GM18873 (cell line): Measurements from ENCODE around the gene DAPL1.

Experiments used
- ATAC-seq: cut with Tn5 transposase; IDR thresholded peaks from one replicate; pipeline ENCODE4 v1.9.1; 2021; ENCODE audit warnings: mild to moderate bottlenecking, moderate library complexity, moderate number of reproducible peaks; ENCODE audit not compliant: unreplicated experiment, low FRiP score

Gene DAPL1

GRCh38 chr2:158776231-158776630 is 18.9 kb upstream of the DAPL1 start:
- ATAC-seq = no peak

GRCh38 chr2:158777077-158777476 is 18.0 kb upstream of the DAPL1 start:
- ATAC-seq = no peak

DNA sequence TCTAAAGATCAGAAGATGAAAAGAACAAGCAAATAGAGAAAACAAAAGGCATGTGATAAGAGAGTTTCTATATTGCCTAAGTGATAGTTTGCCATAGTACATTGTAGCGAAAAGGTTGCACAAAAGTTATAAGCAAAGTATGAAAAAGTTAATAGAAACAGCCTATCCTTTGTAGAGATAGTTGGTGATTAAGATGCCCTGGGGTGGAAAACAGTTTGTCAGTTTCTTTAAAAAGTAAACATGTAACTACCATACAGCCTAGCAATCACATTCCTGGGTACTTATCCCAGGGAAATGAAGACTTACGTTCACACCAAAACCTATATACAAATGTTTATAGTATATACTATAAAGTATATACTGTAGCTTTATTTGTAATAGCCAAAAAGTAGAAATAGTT is 16.9 kb upstream of the DAPL1 start:
- no peak for ATAC-seq

GRCh38 chr2:158779621-158780020 is 15.5 kb upstream of the DAPL1 start:
- no peak for ATAC-seq

DNA sequence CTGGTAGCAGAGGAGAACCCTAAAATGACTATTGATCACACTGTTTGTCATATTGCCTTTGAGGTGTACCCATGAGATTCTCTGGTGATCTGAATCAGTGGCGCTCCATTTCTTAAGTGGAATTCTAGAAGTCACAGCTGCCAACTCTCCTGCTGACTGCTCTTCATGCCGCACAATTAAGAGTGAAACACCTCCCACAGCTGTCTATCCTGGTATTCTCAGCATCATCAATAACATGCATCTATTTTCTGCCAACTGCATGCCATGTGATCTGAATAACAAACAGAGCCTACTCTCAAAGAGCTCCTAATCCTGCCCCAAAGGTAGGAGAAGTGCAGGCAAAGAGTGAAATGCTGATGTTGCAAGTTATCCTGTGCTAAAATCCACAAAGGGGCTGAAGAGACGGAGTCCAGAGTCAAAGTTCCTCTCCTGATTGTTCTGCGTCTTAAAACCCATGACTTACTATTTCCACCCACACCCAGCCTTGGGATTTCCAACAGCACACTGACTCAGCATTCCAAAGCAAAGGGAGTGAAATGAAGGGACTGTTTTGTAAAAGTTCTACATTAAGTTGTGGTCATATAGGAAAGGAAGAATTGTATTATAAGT is 13.7 kb upstream of the DAPL1 start:
- no peak for ATAC-seq

GRCh38 chr2:158782136-158782535 is 13.0 kb upstream of the DAPL1 start:
- ATAC-seq = no peak

DNA sequence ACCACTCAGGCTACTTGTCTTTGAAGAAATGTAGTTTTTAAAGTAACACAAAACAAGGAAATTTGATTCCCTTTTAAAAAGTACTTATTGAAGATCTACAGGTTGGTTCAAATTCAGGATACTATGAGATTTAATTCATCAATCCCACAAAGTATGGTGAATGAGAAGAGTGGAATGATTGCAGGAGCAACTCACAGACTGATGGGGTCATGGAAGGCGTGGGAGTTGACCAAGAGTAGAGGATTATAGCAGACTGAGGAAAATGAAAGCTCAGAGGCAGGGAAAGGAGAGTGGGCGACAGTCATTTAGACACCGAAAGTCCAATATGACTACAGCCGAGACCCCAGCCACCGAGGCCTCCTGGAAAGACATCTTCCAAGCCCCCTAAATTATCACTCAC is 12.5 kb upstream of the DAPL1 start:
- no peak for ATAC-seq

DNA sequence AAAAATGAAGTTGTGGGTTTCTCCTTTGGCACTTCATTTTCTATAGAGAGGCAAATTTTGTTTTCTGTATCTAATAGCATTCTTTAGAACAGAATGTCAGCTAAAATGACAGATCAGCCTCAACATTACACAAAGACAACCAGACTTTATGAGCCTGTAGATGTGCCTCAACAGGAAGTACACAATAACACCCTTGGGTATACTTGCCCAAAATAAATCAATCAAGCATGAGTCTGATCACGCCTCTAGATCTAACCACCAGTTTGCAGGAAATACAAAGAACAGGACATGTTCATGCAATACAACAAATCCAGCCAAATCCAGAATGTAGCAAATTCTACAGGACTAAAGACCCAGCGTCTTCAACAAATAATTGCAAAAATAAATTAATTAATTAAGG is 11.2 kb upstream of the DAPL1 start:
- ATAC-seq = no peak

DNA sequence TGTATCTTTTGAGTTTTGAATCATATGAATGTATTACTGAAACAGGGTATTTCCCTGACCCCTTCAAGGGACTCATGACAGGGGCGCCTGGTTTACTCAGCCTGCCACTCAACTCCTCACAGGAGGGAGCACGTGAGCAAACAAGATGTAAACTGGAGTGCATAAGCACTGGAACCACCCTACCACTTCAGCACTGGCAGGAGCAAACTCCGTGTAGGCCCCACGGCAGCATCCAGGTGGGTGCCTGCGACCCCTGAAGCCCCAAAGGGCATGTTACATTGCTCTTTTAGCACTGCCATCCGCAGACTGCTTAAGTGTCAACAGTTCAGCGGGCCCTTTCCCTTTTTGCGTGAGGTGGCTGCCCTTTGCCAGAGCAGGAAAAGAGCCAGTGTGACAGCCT is 8.2 kb upstream of the DAPL1 start:
- no peak for ATAC-seq

- ATAC-seq = no peak
These were observed 6.2 kb upstream of the DAPL1 start for GRCh38 chr2:158788951-158789350.

DNA sequence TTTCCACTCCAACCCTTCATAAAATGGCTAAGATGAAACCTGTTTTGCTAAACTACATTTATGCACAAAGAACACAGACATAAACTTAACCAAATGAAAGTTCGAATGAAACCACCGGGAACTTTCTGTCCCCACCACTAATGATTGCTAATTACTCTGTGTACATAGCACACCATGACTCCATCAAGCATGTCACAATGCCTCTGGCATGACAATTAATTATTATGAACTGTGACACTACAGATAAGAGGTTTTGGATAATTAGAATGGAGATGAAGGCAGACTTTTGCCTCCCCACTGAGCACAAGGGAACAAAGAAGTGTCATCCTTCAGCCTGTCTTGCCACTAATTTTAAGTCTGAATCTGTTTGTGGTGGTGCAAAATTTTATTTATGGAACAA is 1.5 kb downstream of the DAPL1 start:
- ATAC-seq = no peak

- no peak for ATAC-seq
These were observed 3.0 kb downstream of the DAPL1 start for GRCh38 chr2:158797963-158798700.

DNA sequence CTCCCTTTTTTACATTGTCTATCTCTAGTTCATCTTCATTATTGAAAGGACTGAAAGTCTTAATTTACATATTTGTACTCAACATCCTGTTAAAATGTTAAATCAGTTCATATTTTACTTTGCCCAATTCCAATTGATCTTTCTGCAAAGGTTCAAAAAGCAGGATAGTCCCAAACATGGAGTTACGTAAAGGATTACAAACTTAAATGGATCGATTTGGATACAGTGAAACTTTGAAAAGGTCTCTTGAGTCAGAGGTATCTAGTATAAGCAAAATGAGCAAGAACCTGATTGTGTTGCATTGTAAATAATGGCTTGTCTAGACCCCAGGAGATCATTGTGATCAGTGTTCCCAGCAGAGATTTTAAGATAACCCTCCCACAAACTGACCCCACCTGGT is 4.1 kb downstream of the DAPL1 start:
- ATAC-seq = no peak

GRCh38 chr2:158803506-158803905 is 8.4 kb downstream of the DAPL1 start:
- no peak for ATAC-seq

DNA sequence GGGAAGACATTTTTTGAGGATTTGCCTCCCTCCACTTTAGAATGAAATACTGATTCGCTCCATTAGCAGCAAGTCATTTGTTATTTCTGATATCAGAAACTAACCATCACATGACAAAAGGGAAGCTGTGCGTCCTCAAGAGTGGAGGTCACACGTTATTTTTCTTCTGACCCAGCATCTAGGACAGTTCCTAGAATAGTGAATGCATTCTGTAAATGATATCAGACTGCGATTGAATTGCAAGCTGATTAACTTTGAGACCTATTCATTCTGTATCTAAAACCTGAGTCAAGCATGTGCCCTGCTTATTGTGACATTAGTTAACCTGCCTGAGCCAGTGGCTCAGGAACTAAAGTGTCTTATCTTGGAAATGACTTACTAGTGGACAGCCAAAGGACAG is 10.1 kb downstream of the DAPL1 start:
- ATAC-seq = no peak

- no peak for ATAC-seq
These were observed 10.8 kb downstream of the DAPL1 start for GRCh38 chr2:158805936-158806335.

DNA sequence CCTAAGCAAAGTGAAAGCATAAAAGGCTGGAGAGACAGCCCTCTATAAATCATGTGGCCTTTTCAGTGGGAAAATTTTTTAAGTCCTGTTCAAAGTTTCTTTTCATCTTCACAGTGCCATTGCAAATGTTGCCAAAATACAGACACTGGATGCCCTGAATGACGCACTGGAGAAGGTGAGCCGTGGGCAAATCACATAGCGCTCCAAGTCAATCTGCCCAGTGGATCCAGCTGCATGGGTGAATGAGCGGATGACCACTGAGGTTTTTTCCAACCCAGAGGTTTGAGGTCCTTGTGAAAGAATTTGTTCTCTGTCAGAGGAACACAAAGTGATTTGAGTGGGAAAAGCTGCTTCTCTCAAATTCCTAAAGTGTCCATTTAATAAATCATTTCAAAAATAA is 11.8 kb downstream of the DAPL1 start:
- no peak for ATAC-seq

GRCh38 chr2:158808426-158808825 is 13.3 kb downstream of the DAPL1 start:
- no peak for ATAC-seq

DNA sequence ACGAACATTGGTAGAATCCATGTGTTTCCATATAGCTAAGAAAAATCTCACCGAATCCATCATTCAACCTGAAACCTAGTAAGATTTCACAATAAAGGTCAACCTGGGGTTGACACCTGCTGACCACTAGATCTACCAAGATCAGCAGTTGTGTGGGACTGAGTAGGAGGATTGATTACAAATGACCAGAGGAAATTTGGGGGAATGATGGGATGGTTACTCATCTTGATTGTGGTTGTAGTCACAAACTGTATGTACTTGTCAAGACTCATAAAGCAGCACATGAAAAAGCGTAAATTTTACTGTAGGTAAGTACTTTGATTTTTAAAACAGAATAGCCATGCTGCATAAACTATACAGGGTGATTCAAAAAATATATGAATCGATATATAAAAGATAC is 14.7 kb downstream of the DAPL1 start:
- ATAC-seq = no peak

GRCh38 chr2:158810731-158811460 is 15.8 kb downstream of the DAPL1 start:
- ATAC-seq = no peak

GRCh38 chr2:158815166-158815565 is 20.0 kb downstream of the DAPL1 start:
- ATAC-seq = no peak

GRCh38 chr2:158815658-158816057 is 20.5 kb downstream of the DAPL1 start:
- ATAC-seq = no peak
